Hematopoietic multipotent progenitor cell treated with erythropoietin and hydrocortisone succinate and interleukin-3 and kit ligand, for 4 days (in vitro differentiated cells): ENCODE results near the gene KRT26.
"Not testable (repeated sequence)": the region's sequence is repeated elsewhere in the genome, so short reads cannot be mapped to it uniquely, and the experiment has no call there.

Source experiments
- DNase-seq: peaks from one replicate; pipeline ENCODE4 v3.0.0-alpha.2; 2015

Gene KRT26

GRCh38 chr17:40772101-40772500, at the start of gene KRT26:
Gene KRT26 (minus strand): TSS chr17:40772201. CDS start chr17:40772113, 88 bp downstream.
- no peak for DNase-seq

- no peak for DNase-seq
Observed at GRCh38 chr17:40821536-40821935, 49.5 kb upstream of the KRT26 start.

- no peak for DNase-seq
Observed at GRCh38 chr17:40820228-40820838, 48.3 kb upstream of the KRT26 start.

GRCh38 chr17:40819528-40820125, 47.6 kb upstream of the KRT26 start:
- DNase-seq = peak; percentile 6

GRCh38 chr17:40818733-40819527, 46.9 kb upstream of the KRT26 start:
- peak; percentile 93 for DNase-seq

- DNase-seq = peak; percentile 14
Observed at GRCh38 chr17:40818343-40818732, 46.3 kb upstream of the KRT26 start.

GRCh38 chr17:40817103-40817682, 45.2 kb upstream of the KRT26 start:
- DNase-seq = no peak

- no peak for DNase-seq
Observed at GRCh38 chr17:40816569-40816968, 44.6 kb upstream of the KRT26 start.

- no peak for DNase-seq
Observed at GRCh38 chr17:40815381-40815780, 43.4 kb upstream of the KRT26 start.

- DNase-seq = not testable (repeated sequence)
Observed at GRCh38 chr17:40814657-40815056, 42.7 kb upstream of the KRT26 start.

- no peak for DNase-seq
Observed at GRCh38 chr17:40813804-40814203, 41.8 kb upstream of the KRT26 start.

GRCh38 chr17:40812639-40813038, 40.6 kb upstream of the KRT26 start:
- no peak for DNase-seq

- DNase-seq = no peak
Observed at GRCh38 chr17:40810494-40810893, 38.5 kb upstream of the KRT26 start.

- DNase-seq = no peak
Observed at GRCh38 chr17:40809721-40810421, 37.9 kb upstream of the KRT26 start.

- no peak for DNase-seq
Observed at GRCh38 chr17:40806131-40806530, 34.1 kb upstream of the KRT26 start.

GRCh38 chr17:40803617-40804082, 31.6 kb upstream of the KRT26 start:
- DNase-seq = peak; percentile 88

GRCh38 chr17:40801157-40801556, 29.2 kb upstream of the KRT26 start:
- DNase-seq = no peak

- DNase-seq = no peak
Observed at GRCh38 chr17:40800381-40800780, 28.4 kb upstream of the KRT26 start.

- DNase-seq = no peak
Observed at GRCh38 chr17:40799859-40800258, 27.9 kb upstream of the KRT26 start, which contains the start of gene KRT28. Gene KRT28 (minus strand): TSS chr17:40799959. CDS start chr17:40799893, 66 bp downstream.

GRCh38 chr17:40796846-40797245, 24.8 kb upstream of the KRT26 start:
- no peak for DNase-seq

GRCh38 chr17:40795019-40795667, 23.1 kb upstream of the KRT26 start:
- no peak for DNase-seq

GRCh38 chr17:40794466-40794865, 22.5 kb upstream of the KRT26 start:
- peak; percentile 11 for DNase-seq
